Posterior vena cava (tissue), 2 donors: ENCODE measurements around the gene PAMR1. TPM values are rescaled to one million over a fixed set of nuclear protein-coding genes. Genes with fewer than 3 reads are reported as not detected.

Source experiments
- DNase-seq: peaks from one replicate; pipeline ENCODE4 v3.0.0-alpha.2; 2020; ENCODE audit warnings: low spot score
- intact Hi-C, 2 donors: fragments of 100-400 bp; cut with DNase I; formaldehyde crosslinking; loops; one replicate each; pipeline versions ENCODE4 v1.14.1 to v1.14.2; 2022 to 2023
- total RNA-seq, 2 donors: library from RNA; stranded (reverse); fragmentation: NEBNext Ultra II Directional; extraction: Animal tissue kit (Norgen Biotek cat#: 25700); gene quantifications; one replicate each; pipeline ENCODE4 v1.2.1, GENCODE V29; 2021
- donor health status: DM: yes; HTN: yes; CAD: no.
- donor health status: DM: yes; HTN: yes; CAD: no.

PAMR1 gene
- total RNA-seq, 2 donors from 2014 or later: 13.0 to 15.2 TPM

DNA sequence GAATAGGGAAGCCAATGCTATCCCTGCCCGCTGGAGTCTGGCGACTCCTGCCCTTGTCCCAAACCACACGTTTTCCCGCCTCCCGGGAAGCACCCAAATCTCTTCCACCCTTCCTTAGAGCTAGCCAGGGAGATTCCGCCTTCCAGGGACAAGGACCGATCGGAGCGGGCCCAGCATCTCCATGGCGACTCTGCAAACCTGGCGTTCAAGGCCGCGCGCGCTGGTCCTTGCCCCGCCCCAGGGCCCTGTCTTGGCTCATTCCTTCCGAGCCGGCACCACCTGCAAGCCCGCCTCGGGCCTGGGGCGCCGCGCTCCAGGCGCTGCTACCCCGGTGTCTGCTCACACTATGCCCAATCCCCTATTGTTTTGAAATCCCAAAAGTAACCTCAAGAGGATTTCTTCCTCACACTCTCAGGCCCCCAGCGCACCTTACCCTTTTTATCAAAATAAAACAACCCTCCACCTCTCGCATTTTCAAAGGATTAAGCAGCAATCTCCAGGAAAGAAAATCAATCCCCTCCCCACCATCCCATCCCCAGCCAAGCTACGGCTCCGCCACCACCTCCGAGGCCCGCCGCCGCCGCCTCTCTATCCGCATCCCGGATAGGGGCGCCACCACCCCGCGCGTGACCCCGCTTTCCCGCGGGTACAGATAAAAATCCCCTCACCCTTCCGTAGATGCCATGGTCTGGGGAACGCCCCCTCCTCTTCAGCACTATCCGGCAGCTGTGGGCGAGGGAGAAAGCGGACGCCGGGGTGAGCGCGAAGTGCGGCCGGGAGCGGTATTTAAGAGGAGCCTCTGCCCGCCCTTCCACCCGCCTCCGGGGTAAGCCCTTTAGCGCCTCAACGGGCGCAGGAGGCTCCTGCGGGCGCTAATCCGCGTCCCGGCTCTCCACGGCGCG lies 106.9 kb downstream of the PAMR1 start:
- DNase-seq: peak; percentile 79
- intact Hi-C loops: no loop called here

DNA sequence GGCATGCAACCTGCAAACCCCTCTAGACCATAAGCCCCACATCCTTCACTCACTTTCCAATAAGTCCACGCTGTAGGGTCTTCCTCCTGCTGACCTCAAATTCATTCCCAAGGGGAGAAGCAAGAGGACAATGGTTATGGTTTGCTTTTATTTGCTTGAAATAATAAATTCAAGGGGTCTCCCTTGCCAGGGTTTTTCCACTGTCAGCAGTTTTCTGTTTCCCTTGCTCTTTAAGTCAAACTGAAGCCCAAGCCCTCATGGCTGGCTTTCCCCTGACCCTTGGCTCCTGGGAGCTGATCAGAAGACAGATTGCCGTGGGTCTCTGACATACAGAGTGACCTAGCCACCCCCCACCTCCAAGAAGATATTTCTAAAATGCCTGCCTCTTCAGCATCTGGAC lies 109.9 kb downstream of the PAMR1 start:
- intact Hi-C loops: no loop called here
- DNase-seq: no peak

DNA sequence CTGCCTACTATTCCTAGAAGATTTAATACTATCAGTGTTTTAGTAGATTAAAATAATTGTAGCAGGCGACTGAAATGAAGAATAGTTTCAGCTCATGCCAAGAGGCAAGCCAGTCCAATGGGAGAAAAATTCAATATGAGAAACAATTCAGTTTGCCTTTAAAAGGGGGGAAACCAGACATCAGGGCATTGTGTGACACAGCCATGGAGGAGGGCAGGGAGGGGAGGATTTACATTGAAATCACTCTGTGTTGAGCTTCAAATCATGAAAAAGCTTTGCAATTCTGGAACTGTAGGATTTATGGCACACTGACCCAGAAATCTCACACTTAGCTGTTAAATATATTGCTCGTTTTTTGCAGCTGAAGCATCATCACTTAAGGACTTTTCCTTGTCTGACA lies 110.6 kb downstream of the PAMR1 start:
- intact Hi-C loops: no loop called here
- no peak for DNase-seq

DNA sequence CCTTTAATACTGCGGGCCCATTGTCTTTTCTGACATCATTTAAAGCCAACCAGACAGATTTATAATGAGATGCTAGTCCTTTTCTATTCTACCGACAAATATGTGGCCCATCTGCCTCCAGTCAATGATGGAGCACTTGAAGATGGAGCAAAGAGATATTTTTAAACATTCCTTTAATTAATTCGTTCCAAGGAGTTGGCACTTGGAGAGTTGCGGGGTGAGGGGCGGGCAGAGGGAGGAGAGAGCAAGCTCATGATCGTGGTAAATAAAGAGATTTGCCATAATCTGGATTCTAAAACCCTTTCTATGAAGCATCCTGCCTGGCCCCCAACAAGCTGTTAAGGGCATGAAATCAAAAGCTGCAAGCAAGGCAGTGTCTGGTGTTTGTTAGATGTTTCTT lies 111.1 kb downstream of the PAMR1 start:
- DNase-seq: no peak
- intact Hi-C loops: no loop called here

DNA sequence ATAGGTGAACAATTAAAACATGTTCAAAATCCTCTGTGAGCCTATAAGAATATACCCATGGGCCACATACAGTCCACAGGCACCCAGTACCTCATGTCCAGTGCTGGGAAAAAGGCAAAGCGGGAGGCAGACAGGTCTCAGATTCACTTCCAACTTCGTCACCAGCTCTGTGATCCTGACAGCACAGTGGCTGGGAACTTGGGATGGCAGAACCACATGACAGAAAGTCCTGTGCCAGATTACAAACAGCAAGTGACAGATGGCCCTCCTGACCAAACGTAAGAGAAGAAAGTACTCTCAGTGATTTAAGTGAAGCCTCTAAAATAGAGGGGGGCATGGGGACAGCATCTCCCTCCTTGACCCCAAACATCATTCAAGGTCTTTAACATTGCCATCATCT lies 111.8 kb downstream of the PAMR1 start:
- intact Hi-C loops: no loop called here
- DNase-seq: no peak

DNA sequence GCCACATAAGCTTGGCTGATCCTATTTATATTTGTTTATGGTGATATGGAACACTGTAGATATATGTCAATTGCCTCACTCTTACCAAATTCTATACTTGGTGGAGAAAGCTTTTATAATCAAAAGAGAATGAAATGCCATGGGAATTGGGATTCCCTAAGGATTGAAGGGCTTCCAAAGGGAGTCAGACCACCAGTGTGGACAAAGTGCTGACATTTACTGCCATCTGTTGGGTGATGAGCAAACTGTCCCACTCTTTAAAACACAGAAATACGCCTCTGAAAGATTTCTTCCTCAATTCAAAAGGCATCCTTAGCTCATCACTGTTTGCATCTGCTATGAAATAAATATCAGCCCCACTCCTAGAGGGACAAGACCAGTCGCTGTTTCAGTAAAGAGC lies 113.1 kb downstream of the PAMR1 start:
- intact Hi-C loops: no loop called here
- no peak for DNase-seq

DNA sequence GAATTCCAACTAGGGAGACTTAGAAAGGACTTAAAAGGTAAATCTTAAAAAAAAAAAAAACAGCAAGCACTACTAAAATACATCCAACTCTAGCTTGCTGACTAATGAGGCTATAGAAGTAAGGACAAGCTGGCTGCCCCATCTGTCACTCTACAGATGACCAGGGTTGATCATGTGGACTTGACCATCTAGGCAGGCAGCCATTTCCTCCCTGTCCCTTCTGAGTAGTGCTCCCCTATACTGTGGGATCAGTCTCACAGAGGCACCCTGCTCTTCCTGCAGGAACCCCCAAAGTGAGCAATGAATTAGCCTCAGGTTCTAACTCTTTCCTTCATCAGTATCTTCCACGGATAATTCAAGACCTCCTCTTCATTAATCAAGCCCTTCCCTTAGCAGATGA lies 118.4 kb downstream of the PAMR1 start:
- intact Hi-C loops: no loop called here

DNA sequence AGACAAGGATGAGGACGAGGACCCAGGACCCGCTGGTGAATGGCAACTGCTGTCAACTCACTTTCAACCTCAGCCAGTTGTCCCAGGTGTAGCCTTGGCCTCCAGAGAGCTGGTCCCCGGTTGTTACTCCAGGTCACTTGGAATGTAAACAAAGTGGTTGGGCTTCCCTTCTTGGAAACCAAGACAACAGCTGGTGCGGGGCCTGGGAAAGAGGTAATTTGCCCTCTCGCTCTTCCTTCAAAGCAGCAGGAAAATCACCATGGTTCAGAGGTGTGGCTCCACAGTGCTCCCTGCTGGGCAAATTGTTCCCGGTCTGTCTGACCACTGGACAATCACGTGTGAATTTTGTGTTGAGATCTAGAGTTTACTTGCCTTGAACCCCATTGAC lies 121.0 kb downstream of the PAMR1 start:
- no peak for DNase-seq
- intact Hi-C loops: no loop called here

More for the DNA sequence above, 118.4 kb downstream of the PAMR1 start:
- DNase-seq: no peak

DNA sequence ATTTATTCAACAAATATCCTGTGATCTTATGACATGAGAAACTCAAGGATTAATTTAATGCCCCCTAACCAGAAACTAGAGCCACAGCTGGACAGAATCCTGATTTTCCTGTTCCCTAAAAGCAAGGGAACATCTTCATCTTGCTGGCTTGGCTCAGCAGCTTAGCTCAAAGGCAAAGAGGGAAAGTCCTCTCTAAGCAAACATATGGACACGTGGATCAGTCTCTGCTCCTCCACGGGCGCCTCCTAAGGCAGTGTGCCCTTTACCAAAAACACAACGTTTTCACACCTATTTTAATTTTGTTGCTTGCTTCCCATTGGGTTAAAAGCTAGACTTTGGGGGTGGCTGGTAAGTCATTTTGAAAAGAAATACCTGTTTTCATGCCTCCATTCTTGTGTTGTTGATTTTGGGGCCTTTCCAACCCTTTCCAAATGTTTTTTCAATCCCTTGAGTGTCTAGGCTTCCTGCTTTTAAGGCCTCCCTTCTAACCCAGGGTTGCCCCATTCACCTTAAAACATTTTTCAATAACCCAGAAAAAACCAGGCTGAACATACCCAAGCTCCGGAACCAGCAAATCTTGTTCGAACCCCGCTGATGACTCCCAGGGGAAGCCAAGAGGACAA lies 121.5 kb downstream of the PAMR1 start:
- DNase-seq: no peak
- intact Hi-C loops: no loop called here

DNA sequence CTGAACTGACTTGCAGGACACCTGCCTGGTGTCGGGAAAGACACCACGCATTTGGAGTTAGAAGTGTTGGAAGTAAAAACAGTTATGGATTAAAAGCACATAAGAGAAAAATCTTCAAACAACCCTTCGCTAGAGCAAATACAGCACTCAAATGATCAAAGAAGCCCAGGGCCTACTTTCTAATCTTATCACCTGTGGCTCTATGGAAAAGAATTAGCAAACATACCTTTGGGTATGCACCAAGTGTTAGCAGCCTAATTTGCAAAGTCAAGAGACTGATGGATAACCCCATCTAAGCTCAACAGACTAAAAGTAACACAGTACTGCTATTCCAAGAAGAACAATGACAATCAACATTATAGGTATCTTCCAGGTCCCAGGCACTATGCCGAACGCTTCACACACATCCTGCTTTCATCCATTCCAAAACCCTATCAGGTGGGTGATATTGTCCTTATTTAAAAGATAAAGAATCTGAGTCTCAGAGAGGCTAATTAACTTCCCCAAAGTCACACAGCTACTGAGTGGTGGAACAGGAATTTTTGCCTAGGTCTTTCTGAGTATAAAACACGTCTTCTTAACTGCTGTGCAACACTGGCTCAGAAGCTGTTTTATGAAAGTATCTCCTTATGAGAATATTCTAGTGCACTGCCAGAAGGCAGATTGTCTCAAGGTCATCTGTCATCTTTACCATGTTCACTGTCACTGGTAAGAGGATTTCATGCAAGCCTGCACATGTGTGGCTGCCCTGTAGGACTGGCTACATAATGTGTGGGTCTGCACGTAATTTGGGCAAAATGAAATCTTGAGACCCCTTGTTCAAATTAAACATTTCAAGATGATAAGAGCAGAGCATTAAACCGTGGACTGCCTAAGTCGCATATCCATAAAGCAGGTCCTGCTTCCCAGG lies 122.4 kb downstream of the PAMR1 start:
- DNase-seq: no peak
- intact Hi-C loops: no loop called here

DNA sequence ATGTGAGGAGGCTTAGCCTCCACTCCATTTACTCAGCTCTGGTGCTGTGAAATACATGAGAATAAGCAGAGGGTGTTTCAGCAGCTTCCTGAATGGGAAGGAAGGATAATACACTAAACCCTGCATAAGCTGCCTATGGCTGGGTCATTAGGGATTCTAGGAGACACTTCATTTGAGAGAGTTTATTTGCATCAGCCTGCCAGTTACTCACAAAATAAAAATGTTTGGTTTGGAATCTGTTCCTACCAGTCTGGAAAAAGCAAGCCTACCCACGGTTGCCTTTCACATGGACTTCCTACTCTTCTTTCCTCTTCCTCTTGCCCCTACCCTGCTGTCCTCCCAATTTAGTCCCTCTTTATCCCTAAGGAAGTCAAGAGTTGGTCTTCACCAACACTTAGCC lies 126.5 kb downstream of the PAMR1 start:
- DNase-seq: no peak
- intact Hi-C loops: loop anchor here in 1 of 2 donors (10.0 kb wide), 2 partner anchors 264 to 464 kb away; partner anchors contain the start of gene CD44

DNA sequence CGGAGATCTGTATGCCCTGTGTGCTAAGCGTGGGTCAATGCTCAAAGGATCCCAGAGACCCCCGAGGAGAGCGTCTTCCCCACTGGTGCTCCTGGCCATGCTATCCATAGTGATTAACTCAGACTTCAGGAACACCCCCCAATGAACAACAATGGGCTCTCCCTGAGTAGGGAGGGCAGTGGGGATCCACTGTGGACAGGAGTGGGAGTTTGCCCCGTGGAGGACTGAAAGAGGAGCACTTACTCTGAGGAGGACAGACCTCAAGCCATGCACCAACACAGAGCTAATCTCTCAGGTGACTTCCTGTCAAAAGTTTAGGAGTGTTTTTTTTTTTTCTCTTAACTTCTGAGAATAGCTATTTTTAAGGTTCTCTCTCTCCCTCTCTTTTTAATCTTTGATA lies 130.5 kb downstream of the PAMR1 start:
- DNase-seq: no peak
- intact Hi-C loops: loop anchor here (5.0 to 10.0 kb wide), 4 partner anchors 260 to 468 kb away; partner anchors contain the start of gene CD44 (in 1 of the 2)

DNA sequence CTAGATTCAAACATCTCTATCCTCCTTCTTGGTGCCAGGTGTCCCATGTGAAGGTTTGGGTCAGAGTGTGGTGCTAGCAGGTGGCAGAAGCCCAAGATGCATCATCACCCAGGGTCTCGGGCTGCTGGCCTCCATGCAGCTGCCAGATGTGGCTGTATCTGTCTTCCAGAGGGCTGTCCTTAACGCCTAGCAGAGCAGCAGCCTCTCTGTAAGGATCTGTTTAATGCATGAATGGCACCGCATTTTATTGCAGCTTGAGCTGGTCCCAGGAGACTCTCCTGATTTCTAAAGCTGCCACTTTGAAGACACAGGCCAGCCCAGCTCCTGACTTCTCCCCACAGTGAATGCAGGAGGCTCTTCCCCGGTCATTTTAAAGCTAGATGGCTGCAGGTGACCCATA lies 132.3 kb downstream of the PAMR1 start:
- intact Hi-C loops: loop anchor here (5.0 to 10.0 kb wide), 4 partner anchors 258 to 466 kb away; partner anchors contain the start of gene CD44 (in 1 of the 2)
- DNase-seq: no peak

DNA sequence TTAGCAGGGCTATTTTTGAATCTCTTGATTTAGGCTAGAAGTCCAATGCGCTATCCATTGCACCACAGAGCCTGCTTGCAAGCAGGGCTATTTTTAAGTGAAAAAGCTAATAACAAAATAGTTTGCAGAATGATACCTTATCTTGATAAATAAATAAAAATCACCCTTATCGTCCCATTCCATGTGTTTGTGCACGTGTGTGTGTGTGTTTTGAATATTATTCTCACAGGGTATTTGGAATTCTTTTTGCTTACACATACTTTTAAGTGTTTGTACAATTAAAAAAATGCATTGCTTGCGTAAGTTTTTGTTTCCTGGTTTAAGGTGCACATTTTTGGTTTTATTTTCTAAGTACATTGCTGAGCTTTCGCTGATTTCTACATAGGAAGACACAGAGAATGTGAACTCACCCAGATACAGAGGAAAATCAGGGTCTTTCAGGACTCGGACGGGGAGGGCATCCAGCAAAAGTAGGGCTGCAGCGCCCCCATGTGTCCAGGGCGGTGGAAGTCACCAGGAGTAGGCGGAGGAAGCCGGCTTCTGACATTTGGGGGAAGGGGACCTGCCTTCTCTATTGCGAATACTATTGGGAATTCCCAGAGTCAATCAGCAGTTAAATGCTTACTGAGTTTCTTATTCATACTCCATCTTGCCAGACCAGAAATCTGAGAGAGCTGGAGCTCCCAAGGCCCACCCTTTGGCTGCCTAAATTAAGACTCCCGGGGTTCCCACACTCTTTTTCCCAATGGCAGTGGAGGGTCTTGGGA lies 133.3 kb downstream of the PAMR1 start:
- DNase-seq: peak; percentile 95
- intact Hi-C loops: loop anchor here (5.0 to 10.0 kb wide), 4 partner anchors 257 to 465 kb away; partner anchors contain the start of gene CD44 (in 1 of the 2)

DNA sequence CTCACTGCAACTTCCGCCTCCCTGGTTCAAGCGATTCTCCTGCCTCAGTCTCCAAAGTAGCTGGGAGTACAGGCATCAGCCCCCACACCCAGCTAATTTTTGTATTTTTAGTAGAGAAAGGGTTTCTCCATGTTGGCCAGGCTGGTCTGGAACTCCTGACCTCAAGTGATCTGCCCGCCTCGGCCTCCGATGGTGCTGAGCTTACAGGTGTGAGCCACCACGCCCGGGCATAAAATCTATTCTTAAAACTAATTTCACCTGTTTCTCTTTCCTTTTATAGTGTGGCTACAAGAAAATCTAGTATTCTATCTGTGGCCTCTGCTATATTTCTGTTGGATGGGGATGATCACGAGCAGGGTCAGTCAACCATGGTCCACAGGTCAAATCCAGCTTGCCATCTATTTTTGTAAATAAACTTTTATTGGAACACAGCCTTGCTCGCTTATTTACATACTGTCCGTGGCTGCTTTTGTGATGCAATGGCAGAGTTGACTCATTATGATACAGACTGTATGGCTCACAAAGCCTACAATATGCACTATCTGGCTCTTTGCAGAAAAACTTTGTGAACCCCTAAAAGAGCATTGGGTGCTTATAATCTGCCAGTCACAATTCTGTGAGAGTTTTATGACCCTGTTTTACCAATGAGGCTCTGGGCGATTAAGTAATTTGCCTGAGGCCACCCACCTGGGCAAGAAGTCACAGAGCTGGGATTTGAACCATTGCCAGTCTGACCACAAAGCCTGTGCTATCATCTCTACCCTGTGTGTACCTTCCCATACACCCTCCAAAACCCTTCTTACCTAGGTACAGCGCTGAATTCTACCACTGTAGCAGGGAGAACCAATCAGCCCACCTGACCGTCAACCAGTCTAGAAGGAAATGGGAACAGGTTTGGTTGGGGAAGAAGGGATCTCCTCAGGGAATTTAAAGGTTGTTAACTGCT lies 134.4 kb downstream of the PAMR1 start:
- DNase-seq: no peak
- intact Hi-C loops: loop anchor here (5.0 to 10.0 kb wide), 4 partner anchors 256 to 464 kb away; partner anchors contain the start of gene CD44 (in 1 of the 2)

DNA sequence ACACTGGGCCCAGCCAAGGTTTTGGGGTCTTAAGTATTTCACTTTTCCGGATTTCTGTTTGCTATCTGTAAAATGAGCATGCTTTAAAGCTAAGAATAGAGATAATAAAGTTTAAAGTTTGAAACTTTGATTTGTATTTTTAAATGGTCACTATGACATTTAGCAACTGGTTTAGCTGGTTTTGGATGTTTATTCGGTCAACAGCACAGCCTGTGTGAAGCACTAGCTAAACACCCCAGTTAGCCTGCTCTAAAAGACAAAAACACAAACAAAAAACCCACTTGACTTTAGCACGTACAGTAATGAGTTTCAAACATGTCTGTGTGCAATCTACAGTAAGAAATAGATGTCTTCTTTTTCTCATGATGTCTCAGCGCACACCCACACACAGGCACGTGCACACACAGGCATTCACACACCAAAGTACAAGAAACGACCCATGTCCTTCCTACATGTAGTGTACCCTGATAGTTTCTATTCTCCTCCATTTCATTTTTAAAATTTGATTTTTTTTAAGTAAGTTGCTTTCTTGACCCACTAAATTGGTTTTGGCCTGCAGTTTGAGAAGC lies 135.4 kb downstream of the PAMR1 start:
- DNase-seq: no peak

DNA sequence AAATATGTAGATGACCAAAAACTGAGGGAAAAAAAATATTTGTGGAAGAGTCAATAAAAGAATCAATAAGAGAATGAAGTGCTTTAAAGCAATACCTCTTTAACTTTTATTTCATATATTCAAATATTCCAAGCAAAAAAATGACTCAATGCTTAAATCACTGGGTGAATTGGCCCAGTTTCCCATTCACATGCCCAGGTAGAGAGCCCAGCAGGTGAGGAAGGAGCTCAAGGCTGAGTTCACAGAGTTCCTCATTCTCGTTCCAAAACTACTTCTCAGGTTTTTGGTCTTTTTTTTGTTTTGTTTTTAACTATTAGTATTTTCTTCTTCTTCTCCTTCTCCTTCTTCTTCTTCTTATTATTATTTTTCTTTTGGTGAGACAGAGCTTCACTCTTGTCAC lies 136.3 kb downstream of the PAMR1 start:
- intact Hi-C loops: no loop called here
- no peak for DNase-seq

More for the DNA sequence above, 135.4 kb downstream of the PAMR1 start:
- intact Hi-C loops: loop anchor here (5.0 to 10.0 kb wide), 4 partner anchors 255 to 463 kb away; partner anchors contain the start of gene CD44 (in 1 of the 2)
